ENCODE data around the gene ZNF845. TPM values are rescaled to one million over a fixed set of nuclear protein-coding genes. Genes with fewer than 3 reads are reported as not detected.

The ZNF845 gene
- 3.7 and 3.9 TPM in 2 replicates for total RNA-seq

DNA sequence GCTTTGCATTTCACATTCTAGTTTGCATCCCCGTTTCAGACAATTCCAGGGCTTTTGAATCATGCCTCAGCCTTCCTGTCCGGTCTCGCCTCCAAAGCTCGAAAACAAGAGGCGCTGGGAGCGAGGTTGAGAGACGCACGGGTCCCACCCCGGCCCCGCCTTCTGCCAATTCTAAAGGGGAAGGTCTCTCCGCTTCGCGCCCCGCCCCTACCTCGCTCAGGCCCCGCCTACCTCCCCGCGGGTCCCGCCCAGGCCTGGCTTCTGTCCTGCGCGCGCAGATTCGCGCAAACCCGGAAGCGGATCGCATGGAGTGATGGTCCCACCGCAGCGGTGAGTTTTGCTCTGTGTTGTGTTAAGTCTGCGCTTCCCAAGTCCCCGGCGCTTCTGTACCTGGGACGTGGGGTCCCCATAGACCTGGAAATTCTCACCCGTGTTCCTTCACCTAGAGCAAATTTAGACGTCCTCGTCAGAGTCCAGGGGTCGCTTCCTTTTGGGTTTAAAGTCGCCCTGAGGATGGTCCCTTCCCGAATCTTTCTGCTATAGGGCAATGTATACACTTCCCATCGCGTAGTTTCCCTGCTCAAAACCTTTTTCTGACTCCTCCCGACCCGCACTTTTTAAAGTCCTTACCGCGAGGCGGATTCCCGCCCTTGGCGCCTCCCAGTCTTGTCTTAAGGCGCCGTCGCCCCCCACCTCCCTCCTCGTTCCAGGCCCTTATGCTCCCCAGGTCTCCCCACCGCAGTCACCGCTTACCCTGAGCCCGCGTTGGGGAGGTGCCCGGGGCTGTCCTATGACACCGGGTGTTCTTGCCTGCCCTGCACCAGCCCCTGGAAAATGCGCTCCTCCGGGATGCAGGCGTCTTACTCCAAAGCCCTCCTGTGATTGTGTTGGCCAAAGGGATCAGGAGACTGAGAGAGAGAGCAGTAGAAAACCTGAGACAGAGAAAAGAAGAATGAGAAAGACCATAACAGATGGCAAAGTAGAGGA, at the start of gene ZNF845:
Gene ZNF845, plus strand, starts transcription at position 287 of the 987 bp plus-strand sequence. CDS start 7,559 bp downstream, outside the sequence.

DNA sequence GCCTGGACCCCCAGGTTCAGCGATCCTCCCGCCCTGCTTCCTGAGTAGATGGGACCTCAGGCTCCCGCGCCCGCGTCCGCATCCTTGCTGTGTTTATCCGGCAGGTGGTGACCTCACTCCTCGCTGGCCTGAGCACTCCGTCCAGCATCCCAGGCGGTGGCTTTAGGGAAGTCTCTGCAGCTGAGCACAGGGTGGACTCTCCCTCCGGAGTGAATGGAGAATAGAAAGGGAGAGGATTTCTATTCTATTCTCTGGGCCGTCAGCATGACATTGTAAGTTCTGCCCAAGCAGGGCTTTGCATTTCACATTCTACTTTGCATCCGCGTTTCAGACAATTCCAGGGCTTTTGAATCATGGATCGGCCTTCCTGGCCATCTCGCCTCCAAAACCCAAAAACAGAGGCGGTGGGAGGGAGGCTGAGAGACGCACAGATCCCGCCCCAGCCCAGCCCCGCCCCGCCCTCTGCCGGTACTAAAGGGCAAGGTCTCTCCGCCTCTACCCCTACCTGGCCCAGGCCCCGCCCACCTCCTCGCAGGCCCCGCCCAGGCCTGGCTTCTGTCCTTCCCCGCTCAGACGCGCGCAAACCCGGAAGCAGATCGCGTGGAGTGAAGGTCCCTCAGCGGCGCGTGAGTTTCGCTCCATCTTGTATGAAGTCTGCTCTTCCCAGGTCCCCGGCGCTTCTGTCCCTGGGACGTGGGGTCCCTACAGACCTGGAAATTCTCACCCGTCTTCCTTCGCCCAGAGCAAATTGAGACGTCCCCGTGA, 31.8 kb downstream of the ZNF845 start, which contains the start of gene ZNF525:
Gene ZNF525, plus strand, starts transcription at position 572 of the 765 bp plus-strand sequence. CDS start 6,577 bp downstream, outside the sequence.

DNA sequence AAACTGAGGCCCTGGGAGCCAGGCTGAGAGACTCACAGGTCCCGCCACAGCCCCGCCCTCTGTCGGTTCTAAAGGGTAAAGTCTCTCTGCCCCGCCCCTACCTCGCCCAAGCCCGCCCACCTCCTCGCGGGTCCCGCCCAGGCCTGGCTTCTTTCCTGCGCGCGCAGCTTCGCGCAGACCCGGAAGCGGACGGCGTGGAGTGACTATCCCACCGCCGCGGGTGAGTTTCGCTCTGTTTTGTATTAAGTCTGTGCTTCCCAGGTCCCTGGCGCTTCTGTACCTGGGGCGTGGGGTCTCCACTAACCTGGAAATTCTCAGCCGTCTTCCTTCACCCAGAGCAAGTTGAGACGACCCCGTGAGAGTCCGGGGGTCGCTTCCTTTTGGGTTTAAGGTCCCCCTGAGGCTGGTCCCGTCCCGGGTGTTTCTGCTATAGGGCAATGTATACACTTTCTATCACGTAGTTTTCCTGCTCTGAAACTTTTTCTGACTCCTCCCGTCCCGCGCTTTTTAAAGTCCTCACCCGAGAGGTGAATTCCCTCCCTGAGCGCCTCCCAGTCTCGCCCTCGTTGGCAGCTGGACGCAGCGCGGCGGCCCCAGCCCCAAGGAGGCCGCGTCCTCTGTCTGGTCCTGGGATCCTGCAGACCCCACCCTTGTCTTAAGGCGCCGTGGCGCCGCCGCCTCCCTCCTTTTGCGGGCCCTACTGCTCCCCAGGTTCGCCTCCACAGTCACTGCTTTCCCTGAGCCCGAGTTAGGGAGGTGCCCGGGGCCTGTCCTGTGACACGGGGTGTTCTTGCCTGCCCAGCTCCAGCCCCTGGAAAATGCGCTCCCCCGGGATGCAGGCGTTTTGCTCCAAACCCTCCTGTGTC, 61.7 kb downstream of the ZNF845 start, which contains the start of gene ZNF765:
Gene ZNF765, plus strand, starts transcription at position 176 of the 866 bp plus-strand sequence. CDS start 2,867 bp downstream, outside the sequence.

Other genes starting within 250 kb of the ZNF845 start
- gene ZNF160, start 230.3 kb upstream of the ZNF845 start, total RNA-seq, result 12.8 and 18.2 TPM in 2 replicates
- 2.7 and 3.7 TPM in 2 replicates for gene ZNF415, start 200.8 kb upstream of the ZNF845 start, total RNA-seq
- 2.1 and 2.3 TPM in 2 replicates for gene ZNF347, start 174.7 kb upstream of the ZNF845 start, total RNA-seq
- gene ZNF665, start 140.4 kb upstream of the ZNF845 start, total RNA-seq, result 1.7 and 8.2 TPM in 2 replicates
- 6.9 and 13.1 TPM in 2 replicates for gene ZNF677, start 78.9 kb upstream of the ZNF845 start, total RNA-seq
- gene VN1R2, start 75.5 kb upstream of the ZNF845 start, total RNA-seq, result not detected in 2 replicates
- not detected in 2 replicates for gene VN1R4, start 66.0 kb upstream of the ZNF845 start, total RNA-seq
- 0.86 and 0.89 TPM in 2 replicates for gene ZNF525, start 32.0 kb downstream of the ZNF845 start, total RNA-seq
- gene ZNF765, start 61.4 kb downstream of the ZNF845 start, total RNA-seq, result 2.6 and 3.9 TPM in 2 replicates
- gene ZNF761, start 98.2 kb downstream of the ZNF845 start, total RNA-seq, result 9.2 and 14.2 TPM in 2 replicates
- 0.58 and 2.1 TPM in 2 replicates for gene ZNF813, start 134.0 kb downstream of the ZNF845 start, total RNA-seq
- 5.5 and 8.9 TPM in 2 replicates for gene ZNF331, start 204.4 kb downstream of the ZNF845 start, total RNA-seq